Activated CD4-positive, CD25-positive, alpha-beta regulatory T cell treated with anti-CD3 and anti-CD28 coated beads, Interleukin-2, amount 50 U/mL, for 24 hours (primary cell): ENCODE results near the gene DNAH10.
"Not testable (repeated sequence)": the region's sequence is repeated elsewhere in the genome, so short reads cannot be mapped to it uniquely, and the experiment has no call there.

Experiments used
- ATAC-seq, 2 donors: fragments of 150-1000 bp; cut with Tn5 transposase; one replicate each; pipeline ENCODE4 v1.10.0; 2021; ENCODE audit warnings: mild to moderate bottlenecking in 1 of 2, moderate library complexity in 1 of 2

Gene DNAH10

GRCh38 chr12:123747309-123747708 lies 14.8 kb upstream of the DNAH10 start:
- no peak for ATAC-seq

GRCh38 chr12:123748161-123748560 lies 13.9 kb upstream of the DNAH10 start:
- no peak for ATAC-seq

GRCh38 chr12:123748661-123749060 lies 13.4 kb upstream of the DNAH10 start:
- ATAC-seq: no peak

GRCh38 chr12:123749355-123749754 lies 12.7 kb upstream of the DNAH10 start:
- ATAC-seq: no peak

- no peak for ATAC-seq
These were observed 11.9 kb upstream of the DNAH10 start for GRCh38 chr12:123750159-123750656.

GRCh38 chr12:123752046-123752445 lies 10.1 kb upstream of the DNAH10 start:
- no peak for ATAC-seq

GRCh38 chr12:123754041-123754772 lies 7.9 kb upstream of the DNAH10 start:
- ATAC-seq: no peak

- ATAC-seq: no peak
These were observed 4.5 kb upstream of the DNAH10 start for GRCh38 chr12:123757561-123757960.

GRCh38 chr12:123760267-123760938 lies 1.7 kb upstream of the DNAH10 start:
- ATAC-seq: no peak

- ATAC-seq: no peak
These were observed 583 bp downstream of the DNAH10 start for GRCh38 chr12:123762715-123763052.

- no peak for ATAC-seq
These were observed 992 bp downstream of the DNAH10 start for GRCh38 chr12:123763093-123763492.

- ATAC-seq: no peak
These were observed 2.0 kb downstream of the DNAH10 start for GRCh38 chr12:123764109-123764508.

GRCh38 chr12:123765504-123766035 lies 3.5 kb downstream of the DNAH10 start:
- ATAC-seq: no peak

- peak in 1 of 2 donors; percentile 74 for ATAC-seq
These were observed 5.5 kb downstream of the DNAH10 start for GRCh38 chr12:123767613-123768012.

- ATAC-seq: no peak
These were observed 9.2 kb downstream of the DNAH10 start for GRCh38 chr12:123771261-123771660.

- no peak for ATAC-seq
These were observed 10.0 kb downstream of the DNAH10 start for GRCh38 chr12:123772074-123772473.

- no peak for ATAC-seq
These were observed 11.3 kb downstream of the DNAH10 start for GRCh38 chr12:123773375-123773774.

- ATAC-seq: no peak
These were observed 17.4 kb downstream of the DNAH10 start for GRCh38 chr12:123779551-123779950.

- ATAC-seq: no peak
These were observed 21.1 kb downstream of the DNAH10 start for GRCh38 chr12:123782997-123783792.

GRCh38 chr12:123787466-123787865 lies 25.4 kb downstream of the DNAH10 start:
- no peak for ATAC-seq

- ATAC-seq: no peak
These were observed 26.4 kb downstream of the DNAH10 start for GRCh38 chr12:123788541-123788940.

- not testable (repeated sequence) for ATAC-seq
These were observed 27.3 kb downstream of the DNAH10 start for GRCh38 chr12:123789422-123789821.

GRCh38 chr12:123790905-123791467 lies 28.9 kb downstream of the DNAH10 start:
- no peak for ATAC-seq
